Activated CD4-positive, alpha-beta memory T cell treated with anti-CD3 and anti-CD28 coated beads, Interleukin-2, amount 10 ng/mL, durations not matched to agents 7 days and 5 days (primary cell): ENCODE measurements around the gene ICAM1. TPM values are rescaled to one million over a fixed set of nuclear protein-coding genes. Genes with fewer than 3 reads are reported as not detected.

Experiments used
- CTCF ChIA-PET: fragments of 350-600 bp; sonication (Branson Sonifier 250); formaldehyde crosslinking; loops from one replicate; lab custom pipeline; 2021; ENCODE audit warnings: antibody characterized with exemption, inconsistent platforms; lab: Charles Lee
- POLR2A ChIA-PET: fragments of 350-600 bp; sonication (Branson Sonifier 250); formaldehyde crosslinking; loops from one replicate; lab custom pipeline; 2021; ENCODE audit warnings: antibody characterized with exemption; lab: Charles Lee
- DNase-seq: peaks from one replicate; pipeline ENCODE4 v3.0.0-alpha.2; 2020
- H3K27ac Mint-ChIP-seq: one replicate; pipeline ENCODE4 v1.8.0; 2021; ENCODE audit warnings: mild to moderate bottlenecking, mixed read lengths
- H3K27me3 Mint-ChIP-seq: one replicate; pipeline ENCODE4 v1.8.0; 2021; ENCODE audit warnings: mixed read lengths
- H3K36me3 Mint-ChIP-seq: one replicate; pipeline ENCODE4 v1.8.0; 2021; ENCODE audit warnings: low read depth, mixed read lengths
- H3K4me1 Mint-ChIP-seq: one replicate; pipeline ENCODE4 v1.8.0; 2021; ENCODE audit warnings: mixed read lengths
- H3K4me3 Mint-ChIP-seq: one replicate; pipeline ENCODE4 v1.8.0; 2021; ENCODE audit warnings: mild to moderate bottlenecking, mixed read lengths
- H3K9me3 Mint-ChIP-seq: one replicate; pipeline ENCODE4 v1.8.0; 2021; ENCODE audit warnings: mixed read lengths
- total RNA-seq, 2 experiments: library from RNA; stranded (reverse); gene quantifications; one replicate each; pipeline ENCODE4 v1.2.3, GENCODE V29; 2021

ICAM1 gene
- total RNA-seq, 2 experiments from 2014 or later, result 23.8 to 24.3 TPM

GRCh38 chr19:10283301-10284064 is 12.6 kb downstream of the ICAM1 start:
- H3K27me3 Mint-ChIP-seq, result peaks cover 10% of the 10 kb centered on the region
- CTCF ChIA-PET, result no interaction called here
- H3K4me3 Mint-ChIP-seq, result no peak overlapping the region
- H3K9me3 Mint-ChIP-seq, result no peaks in the 10 kb centered on the region
- POLR2A ChIA-PET, result interaction anchor here (2.2 kb wide), 1 partner anchor 13 kb away, joined by 10 read pairs; the partner anchor contains the start of gene ICAM1
- H3K4me1 Mint-ChIP-seq, result peaks cover 55% of the 10 kb centered on the region
- H3K27ac Mint-ChIP-seq, result no peak overlapping the region
- H3K36me3 Mint-ChIP-seq, result peaks cover 54% of the 10 kb centered on the region
- DNase-seq, result no peak

- peaks cover 49% of the 10 kb centered on the region for H3K36me3 Mint-ChIP-seq
- H3K4me1 Mint-ChIP-seq, result peaks cover 59% of the 10 kb centered on the region
- no peaks in the 10 kb centered on the region for H3K9me3 Mint-ChIP-seq
- H3K27me3 Mint-ChIP-seq, result peaks cover 19% of the 10 kb centered on the region
- H3K4me3 Mint-ChIP-seq, result no peak overlapping the region
- no peak for DNase-seq
- POLR2A ChIA-PET, result interaction anchor here (2.2 to 8.9 kb wide), 2 partner anchors 14 kb away, joined by 10 to 105 read pairs; partner anchors contain the start of gene ICAM1
- CTCF ChIA-PET, result no interaction called here
- no peak overlapping the region for H3K27ac Mint-ChIP-seq
These were observed 13.4 kb downstream of the ICAM1 start for GRCh38 chr19:10284065-10284959.

GRCh38 chr19:10284960-10285278 is 14.0 kb downstream of the ICAM1 start:
- ChIA-PET POLR2A (interaction anchor here (8.9 kb wide), 1 partner anchor 14 kb away, joined by 105 read pairs; the partner anchor contains the start of gene ICAM1), CTCF (no interaction called here)
- H3K27me3 Mint-ChIP-seq, result peaks cover 24% of the 10 kb centered on the region
- no peak overlapping the region for H3K27ac Mint-ChIP-seq
- peaks cover 46% of the 10 kb centered on the region for H3K36me3 Mint-ChIP-seq
- no peak for DNase-seq
- no peaks in the 10 kb centered on the region for H3K9me3 Mint-ChIP-seq
- peaks cover 56% of the 10 kb centered on the region for H3K4me1 Mint-ChIP-seq
- no peak overlapping the region for H3K4me3 Mint-ChIP-seq

GRCh38 chr19:10285393-10285792 is 14.5 kb downstream of the ICAM1 start:
- POLR2A ChIA-PET, result interaction anchor here (0.7 to 8.9 kb wide), 4 partner anchors 10 to 95 kb away, joined by 3 to 105 read pairs (median 10); partner anchors contain the start of genes ICAM1, RAVER1 and TYK2
- Mint-ChIP-seq H3K4me3 (no peak overlapping the region), H3K27me3 (peaks cover 29% of the 10 kb centered on the region), H3K27ac (no peak overlapping the region), H3K36me3 (peaks cover 43% of the 10 kb centered on the region), H3K9me3 (no peaks in the 10 kb centered on the region), H3K4me1 (peaks cover 58% of the 10 kb centered on the region)
- no peak for DNase-seq
- CTCF ChIA-PET, result interaction anchor here (0.6 to 3.1 kb wide), 4 partner anchors 15 to 105 kb away, joined by 3 to 28 read pairs (median 4); partner anchors contain the start of gene ICAM1

GRCh38 chr19:10286803-10287737 is 16.1 kb downstream of the ICAM1 start, which contains the start of gene ICAM4:
TSS of gene ICAM4 (plus strand) at chr19:10286955. CDS start at chr19:10287013, 58 bp downstream.
- H3K36me3 Mint-ChIP-seq, result peaks cover 38% of the 10 kb centered on the region

GRCh38 chr19:10288662-10289166 is 17.8 kb downstream of the ICAM1 start:
- H3K9me3 Mint-ChIP-seq, result no peaks in the 10 kb centered on the region

More at GRCh38 chr19:10286803-10287737, 16.1 kb downstream of the ICAM1 start, which contains the start of gene ICAM4:
- DNase-seq, result peak; percentile 67
- H3K4me1 Mint-ChIP-seq, result peaks cover 72% of the 10 kb centered on the region
- H3K27ac Mint-ChIP-seq, result peak within 1 kb of the TSS; percentile 65
- no peaks in the 10 kb centered on the region for H3K9me3 Mint-ChIP-seq
- ChIA-PET POLR2A (interaction anchor here (1.1 to 8.9 kb wide), 7 partner anchors 10 to 102 kb away, joined by 3 to 105 read pairs (median 9); partner anchors contain the start of genes ICAM1 and RAVER1), CTCF (interaction anchor here (0.6 to 3.1 kb wide), 6 partner anchors 17 to 135 kb away, joined by 3 to 28 read pairs (median 6); partner anchors contain the start of gene ICAM1)
- peak within 1 kb of the TSS; percentile 50 for H3K4me3 Mint-ChIP-seq
- peaks cover 44% of the 10 kb centered on the region for H3K27me3 Mint-ChIP-seq

GRCh38 chr19:10289167-10289835 is 18.4 kb downstream of the ICAM1 start:
- peak; percentile 69 for DNase-seq
- H3K36me3 Mint-ChIP-seq, result peaks cover 33% of the 10 kb centered on the region
- ChIA-PET CTCF (interaction anchor here (0.5 to 3.1 kb wide), 9 partner anchors 9 to 239 kb away, joined by 3 to 23 read pairs (median 4); partner anchors contain the start of genes ICAM1 and TYK2), POLR2A (interaction anchor here (1.0 to 8.9 kb wide), 5 partner anchors 9 to 113 kb away, joined by 3 to 105 read pairs (median 5); partner anchors contain the start of genes ICAM1 and TYK2)
- peaks cover 66% of the 10 kb centered on the region for H3K27me3 Mint-ChIP-seq
- no peaks in the 10 kb centered on the region for H3K9me3 Mint-ChIP-seq
- H3K4me1 Mint-ChIP-seq, result peaks cover 84% of the 10 kb centered on the region
- peak overlapping the region; percentile 33 for H3K27ac Mint-ChIP-seq
- H3K4me3 Mint-ChIP-seq, result peak overlapping the region; percentile 58

More at GRCh38 chr19:10288662-10289166, 17.8 kb downstream of the ICAM1 start:
- peaks cover 39% of the 10 kb centered on the region for H3K36me3 Mint-ChIP-seq
- CTCF ChIA-PET, result interaction anchor here (0.5 to 3.1 kb wide), 8 partner anchors 15 to 238 kb away, joined by 3 to 23 read pairs (median 5); partner anchors contain the start of genes ICAM1 and TYK2
- H3K27ac Mint-ChIP-seq, result peak overlapping the region; percentile 33
- H3K27me3 Mint-ChIP-seq, result peaks cover 60% of the 10 kb centered on the region
- H3K4me3 Mint-ChIP-seq, result peak overlapping the region; percentile 58
- DNase-seq, result peak; percentile 50
- peaks cover 82% of the 10 kb centered on the region for H3K4me1 Mint-ChIP-seq
- POLR2A ChIA-PET, result interaction anchor here (1.0 to 8.9 kb wide), 6 partner anchors 8 to 114 kb away, joined by 3 to 105 read pairs (median 7); partner anchors contain the start of genes ICAM1 and TYK2

- CTCF ChIA-PET, result interaction anchor here (0.9 to 3.1 kb wide), 7 partner anchors 10 to 99 kb away, joined by 3 to 23 read pairs (median 4); partner anchors contain the start of genes ICAM1 and TYK2
- H3K9me3 Mint-ChIP-seq, result no peaks in the 10 kb centered on the region
- peaks cover 86% of the 10 kb centered on the region for H3K4me1 Mint-ChIP-seq
- peak; percentile 26 for DNase-seq
- POLR2A ChIA-PET, result interaction anchor here (1.0 to 8.9 kb wide), 4 partner anchors 10 to 91 kb away, joined by 3 to 105 read pairs (median 7); partner anchors contain the start of genes ICAM1 and TYK2
- peaks cover 72% of the 10 kb centered on the region for H3K27me3 Mint-ChIP-seq
- H3K4me3 Mint-ChIP-seq, result peak within 1 kb of the TSS; percentile 65
- H3K36me3 Mint-ChIP-seq, result peaks cover 27% of the 10 kb centered on the region
- peak within 1 kb of the TSS; percentile 56 for H3K27ac Mint-ChIP-seq
These were observed 19.0 kb downstream of the ICAM1 start, which contains the start of gene ICAM5 for GRCh38 chr19:10289836-10290356. TSS of gene ICAM5 (plus strand) at chr19:10289952. CDS start at chr19:10290044, 92 bp downstream.

- H3K4me3 Mint-ChIP-seq, result peak overlapping the region; percentile 65
- H3K27me3 Mint-ChIP-seq, result peaks cover 76% of the 10 kb centered on the region
- H3K27ac Mint-ChIP-seq, result peak overlapping the region; percentile 56
- H3K9me3 Mint-ChIP-seq, result no peaks in the 10 kb centered on the region
- H3K36me3 Mint-ChIP-seq, result peaks cover 22% of the 10 kb centered on the region
- ChIA-PET CTCF (interaction anchor here (0.9 to 3.1 kb wide), 5 partner anchors 10 to 99 kb away, joined by 4 to 23 read pairs (median 10); partner anchors contain the start of gene ICAM1), POLR2A (interaction anchor here (2.3 to 8.9 kb wide), 2 partner anchors 20 to 90 kb away, joined by 9 to 105 read pairs; partner anchors contain the start of genes ICAM1 and TYK2)
- DNase-seq, result no peak
- peaks cover 86% of the 10 kb centered on the region for H3K4me1 Mint-ChIP-seq
These were observed 19.5 kb downstream of the ICAM1 start for GRCh38 chr19:10290357-10290875.
